Liver (tissue), 9 donors: ENCODE results near the gene DENND11. TPM values are rescaled to one million over a fixed set of nuclear protein-coding genes. Genes with fewer than 3 reads are reported as not detected.

Experiments used
- DNase-seq: peaks from one replicate; pipeline ENCODE4 v3.0.0-alpha.2; 2017; ENCODE audit warnings: low spot score
- H3K27ac ChIP-seq, 2 donors: one replicate each; pipeline ENCODE4 v1.7.0; 2013; ENCODE audit warnings: inconsistent platforms in 2 of 2, low read length in 2 of 2, control low read depth in 1 of 2, low read depth in 1 of 2, mild to moderate bottlenecking in 1 of 2
- H3K27me3 ChIP-seq, 4 donors: one replicate each; pipeline versions ENCODE4 v1.6.1 to v1.7.0; 2013; ENCODE audit warnings: low read length in 3 of 4, inconsistent platforms in 1 of 4, mild to moderate bottlenecking in 1 of 4, moderate library complexity in 1 of 4; ENCODE audit not compliant: control insufficient read depth in 4 of 4, insufficient read depth in 4 of 4
- H3K36me3 ChIP-seq, 4 donors: one replicate each; pipeline versions ENCODE4 v1.6.1 to v1.7.0; 2013; ENCODE audit warnings: low read length in 3 of 4, mild to moderate bottlenecking in 3 of 4, low read depth in 1 of 4, moderate library complexity in 1 of 4; ENCODE audit not compliant: control insufficient read depth in 4 of 4, insufficient read depth in 3 of 4
- H3K4me1 ChIP-seq, 4 donors: one replicate each; pipeline versions ENCODE4 v1.6.1 to v1.7.0; 2013; ENCODE audit warnings: low read length in 3 of 4, mild to moderate bottlenecking in 3 of 4, moderate library complexity in 1 of 4; ENCODE audit not compliant: control insufficient read depth in 4 of 4, insufficient read depth in 4 of 4
- H3K4me3 ChIP-seq, 3 donors: one replicate each; pipeline versions ENCODE4 v1.6.1 to v1.7.0; 2013; ENCODE audit warnings: low read length in 3 of 3, control low read depth in 1 of 3, low read depth in 1 of 3, mild to moderate bottlenecking in 1 of 3
- H3K9ac ChIP-seq, 2 donors: one replicate each; pipeline ENCODE4 v1.7.0; 2013; ENCODE audit warnings: low read length in 2 of 2, mild to moderate bottlenecking in 2 of 2, moderate library complexity in 2 of 2, control low read depth in 1 of 2, low read depth in 1 of 2
- H3K9me3 ChIP-seq, 4 donors: one replicate each; pipeline versions ENCODE4 v1.6.1 to v1.7.0; 2013; ENCODE audit warnings: low read length in 3 of 4; ENCODE audit not compliant: control insufficient read depth in 4 of 4
- EGR1 ChIP-seq, 2 donors: IDR thresholded peaks; 2 replicates each; pipeline ENCODE4 v1.6.1; 2016 to 2018; ENCODE audit warnings: antibody characterized with exemption in 2 of 2, low read depth in 2 of 2
- FOXA1 ChIP-seq: IDR thresholded peaks from 2 replicates; pipeline ENCODE4 v1.6.1; 2016; ENCODE audit warnings: antibody characterized with exemption
- GABPA ChIP-seq, 2 donors: IDR thresholded peaks in 1 of 2; conservative IDR thresholded peaks in 1 of 2; 2 replicates each; pipeline ENCODE4 v1.6.1; 2016; ENCODE audit warnings: antibody characterized with exemption in 2 of 2, mild to moderate bottlenecking in 1 of 2, moderate library complexity in 1 of 2
- HNF4G ChIP-seq: IDR thresholded peaks from 2 replicates; pipeline ENCODE4 v1.6.1; 2016; ENCODE audit warnings: antibody characterized with exemption
- JUND ChIP-seq, 2 donors: IDR thresholded peaks; 2 replicates each; pipeline ENCODE4 v1.6.1; 2016; ENCODE audit warnings: antibody characterized with exemption in 2 of 2
- NR2F2 ChIP-seq: IDR thresholded peaks from 2 replicates; pipeline ENCODE4 v1.6.1; 2016; ENCODE audit warnings: antibody characterized with exemption
- RAD21 ChIP-seq, 2 donors: IDR thresholded peaks; 2 replicates each; pipeline ENCODE4 v1.6.1; 2016; ENCODE audit warnings: antibody characterized with exemption in 2 of 2, mild to moderate bottlenecking in 2 of 2
- RXRA ChIP-seq, 2 donors: IDR thresholded peaks; 2 replicates each; pipeline ENCODE4 v1.6.1; 2017 to 2018; ENCODE audit warnings: antibody characterized with exemption in 2 of 2, mild to moderate bottlenecking in 1 of 2
- SP1 ChIP-seq: IDR thresholded peaks from 2 replicates; pipeline ENCODE4 v1.6.1; 2018; ENCODE audit warnings: antibody characterized with exemption, mild to moderate bottlenecking
- TAF1 ChIP-seq: conservative IDR thresholded peaks from 2 replicates; pipeline ENCODE4 v1.6.1; 2016; ENCODE audit warnings: antibody characterized with exemption, mild to moderate bottlenecking
- YY1 ChIP-seq: IDR thresholded peaks from 2 replicates; pipeline ENCODE4 v1.6.1; 2016; ENCODE audit warnings: antibody characterized with exemption, mild to moderate bottlenecking
- WGBS: extraction: QIAGEN DNeasy Blood & Tissue Kit; methylation state at CpG from one replicate; pipeline ENCODE4 v1.1.7; 2013; 5-methylcytosine and 5-hydroxymethylcytosine counted together
- polyA plus RNA-seq, 2 donors: library from polyadenylated mRNA; stranded (reverse) in 1 of 2; unstranded in 1 of 2; fragments of 200-250 nt in 1 of 2; fragments of >200 nt in 1 of 2; fragmentation: Nextera tagmentation in 1 of 2; extraction: Ambion mirVana in 1 of 2; gene quantifications; one replicate each; pipeline versions ENCODE4 v1.2.1 to v1.2.3, GENCODE V29; 2013 to 2015
- total RNA-seq, 2 donors: library from RNA; depleted of rRNA; stranded (reverse); fragments of >200 nt; gene quantifications; one replicate each; pipeline ENCODE4 v1.2.3, GENCODE V29; 2014
- TF ChIP-seq, protein P1 (sequence below): fragments of 150-350 bp; IDR thresholded peaks from 2 replicates; pipeline ENCODE4 v1.5.1; 2017; ENCODE audit warnings: improper control_type of control experiment, low read depth, low read length; ENCODE audit not compliant: missing input control
- TF ChIP-seq, protein P2 (sequence below): IDR thresholded peaks from 2 replicates; pipeline ENCODE4 v1.6.1; 2016; ENCODE audit warnings: antibody characterized with exemption, mild to moderate bottlenecking
- TF ChIP-seq, protein P3 (sequence below): IDR thresholded peaks from 2 replicates; pipeline ENCODE4 v1.6.1; 2016; ENCODE audit warnings: antibody characterized with exemption
- TF ChIP-seq, protein P4 (sequence below): IDR thresholded peaks from 2 replicates; pipeline ENCODE4 v1.6.1; 2016; ENCODE audit warnings: antibody characterized with exemption
- donor health status: healthy.
- donor health status: healthy.
- donor health status: healthy.
- donor health status: healthy.
- donor health status: healthy.

DENND11 gene
- total and polyA plus RNA-seq, 4 donors: 8.4 to 48.4 (median 12.8) TPM

DNA sequence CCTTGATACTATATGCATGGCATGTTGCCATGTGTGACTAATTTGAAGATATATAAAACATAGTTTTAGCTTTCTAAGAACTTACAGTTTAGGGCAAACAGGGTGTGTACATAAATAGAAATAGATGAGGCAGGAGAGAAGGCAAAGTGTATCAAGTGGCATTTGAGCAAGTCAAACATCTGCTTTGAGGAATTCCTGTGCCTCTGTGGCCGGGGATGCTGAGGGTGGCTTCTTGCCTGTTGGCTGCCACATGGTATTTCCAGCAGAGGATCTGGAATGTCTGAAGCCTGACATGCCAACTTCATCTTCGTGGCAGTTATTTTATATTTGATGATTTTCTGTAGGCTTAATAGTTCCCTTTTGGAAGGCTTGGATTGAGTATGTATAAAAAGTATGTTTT lies 42.2 kb upstream of the DENND11 start (continued):
- TF ChIP-seq, protein P1, sequence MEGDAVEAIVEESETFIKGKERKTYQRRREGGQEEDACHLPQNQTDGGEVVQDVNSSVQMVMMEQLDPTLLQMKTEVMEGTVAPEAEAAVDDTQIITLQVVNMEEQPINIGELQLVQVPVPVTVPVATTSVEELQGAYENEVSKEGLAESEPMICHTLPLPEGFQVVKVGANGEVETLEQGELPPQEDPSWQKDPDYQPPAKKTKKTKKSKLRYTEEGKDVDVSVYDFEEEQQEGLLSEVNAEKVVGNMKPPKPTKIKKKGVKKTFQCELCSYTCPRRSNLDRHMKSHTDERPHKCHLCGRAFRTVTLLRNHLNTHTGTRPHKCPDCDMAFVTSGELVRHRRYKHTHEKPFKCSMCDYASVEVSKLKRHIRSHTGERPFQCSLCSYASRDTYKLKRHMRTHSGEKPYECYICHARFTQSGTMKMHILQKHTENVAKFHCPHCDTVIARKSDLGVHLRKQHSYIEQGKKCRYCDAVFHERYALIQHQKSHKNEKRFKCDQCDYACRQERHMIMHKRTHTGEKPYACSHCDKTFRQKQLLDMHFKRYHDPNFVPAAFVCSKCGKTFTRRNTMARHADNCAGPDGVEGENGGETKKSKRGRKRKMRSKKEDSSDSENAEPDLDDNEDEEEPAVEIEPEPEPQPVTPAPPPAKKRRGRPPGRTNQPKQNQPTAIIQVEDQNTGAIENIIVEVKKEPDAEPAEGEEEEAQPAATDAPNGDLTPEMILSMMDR: no peak
- TF ChIP-seq SP1 (no peak), TAF1 (no peak), RXRA (IDR thresholded peaks at IDR 0.05) (no peak), RAD21 (IDR thresholded peaks at IDR 0.05) (no peak), NR2F2 (no peak)

DNA sequence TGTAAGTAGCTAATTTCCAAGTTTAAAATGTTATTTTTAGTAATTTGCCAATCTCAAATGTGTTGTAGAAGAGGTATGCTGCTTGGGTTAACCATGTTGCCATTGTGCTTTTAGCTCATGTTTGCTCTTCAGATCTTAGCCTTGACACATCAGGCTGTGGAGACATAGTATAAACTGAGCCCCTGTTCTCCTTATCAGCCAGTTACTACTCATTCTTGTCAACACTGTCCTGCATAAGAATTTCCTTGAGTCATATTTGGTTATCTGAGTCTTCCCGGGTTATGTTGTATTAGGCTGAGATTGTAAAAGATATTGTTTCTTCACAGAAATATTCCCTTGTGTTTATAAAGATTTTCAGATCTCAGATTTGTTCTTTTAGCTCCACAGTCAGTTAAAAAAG lies 40.3 kb upstream of the DENND11 start:
- TF ChIP-seq EGR1 (IDR thresholded peaks at IDR 0.05; ENCODE audit: low read depth in 2 of 2): no peak
- TF ChIP-seq, protein P1: no peak
- TF ChIP-seq JUND (IDR thresholded peaks at IDR 0.05): no peak
- no peak for TF ChIP-seq RAD21 (IDR thresholded peaks at IDR 0.05)
- TF ChIP-seq, protein P2, sequence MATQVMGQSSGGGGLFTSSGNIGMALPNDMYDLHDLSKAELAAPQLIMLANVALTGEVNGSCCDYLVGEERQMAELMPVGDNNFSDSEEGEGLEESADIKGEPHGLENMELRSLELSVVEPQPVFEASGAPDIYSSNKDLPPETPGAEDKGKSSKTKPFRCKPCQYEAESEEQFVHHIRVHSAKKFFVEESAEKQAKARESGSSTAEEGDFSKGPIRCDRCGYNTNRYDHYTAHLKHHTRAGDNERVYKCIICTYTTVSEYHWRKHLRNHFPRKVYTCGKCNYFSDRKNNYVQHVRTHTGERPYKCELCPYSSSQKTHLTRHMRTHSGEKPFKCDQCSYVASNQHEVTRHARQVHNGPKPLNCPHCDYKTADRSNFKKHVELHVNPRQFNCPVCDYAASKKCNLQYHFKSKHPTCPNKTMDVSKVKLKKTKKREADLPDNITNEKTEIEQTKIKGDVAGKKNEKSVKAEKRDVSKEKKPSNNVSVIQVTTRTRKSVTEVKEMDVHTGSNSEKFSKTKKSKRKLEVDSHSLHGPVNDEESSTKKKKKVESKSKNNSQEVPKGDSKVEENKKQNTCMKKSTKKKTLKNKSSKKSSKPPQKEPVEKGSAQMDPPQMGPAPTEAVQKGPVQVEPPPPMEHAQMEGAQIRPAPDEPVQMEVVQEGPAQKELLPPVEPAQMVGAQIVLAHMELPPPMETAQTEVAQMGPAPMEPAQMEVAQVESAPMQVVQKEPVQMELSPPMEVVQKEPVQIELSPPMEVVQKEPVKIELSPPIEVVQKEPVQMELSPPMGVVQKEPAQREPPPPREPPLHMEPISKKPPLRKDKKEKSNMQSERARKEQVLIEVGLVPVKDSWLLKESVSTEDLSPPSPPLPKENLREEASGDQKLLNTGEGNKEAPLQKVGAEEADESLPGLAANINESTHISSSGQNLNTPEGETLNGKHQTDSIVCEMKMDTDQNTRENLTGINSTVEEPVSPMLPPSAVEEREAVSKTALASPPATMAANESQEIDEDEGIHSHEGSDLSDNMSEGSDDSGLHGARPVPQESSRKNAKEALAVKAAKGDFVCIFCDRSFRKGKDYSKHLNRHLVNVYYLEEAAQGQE: no peak
- TF ChIP-seq, protein P3, sequence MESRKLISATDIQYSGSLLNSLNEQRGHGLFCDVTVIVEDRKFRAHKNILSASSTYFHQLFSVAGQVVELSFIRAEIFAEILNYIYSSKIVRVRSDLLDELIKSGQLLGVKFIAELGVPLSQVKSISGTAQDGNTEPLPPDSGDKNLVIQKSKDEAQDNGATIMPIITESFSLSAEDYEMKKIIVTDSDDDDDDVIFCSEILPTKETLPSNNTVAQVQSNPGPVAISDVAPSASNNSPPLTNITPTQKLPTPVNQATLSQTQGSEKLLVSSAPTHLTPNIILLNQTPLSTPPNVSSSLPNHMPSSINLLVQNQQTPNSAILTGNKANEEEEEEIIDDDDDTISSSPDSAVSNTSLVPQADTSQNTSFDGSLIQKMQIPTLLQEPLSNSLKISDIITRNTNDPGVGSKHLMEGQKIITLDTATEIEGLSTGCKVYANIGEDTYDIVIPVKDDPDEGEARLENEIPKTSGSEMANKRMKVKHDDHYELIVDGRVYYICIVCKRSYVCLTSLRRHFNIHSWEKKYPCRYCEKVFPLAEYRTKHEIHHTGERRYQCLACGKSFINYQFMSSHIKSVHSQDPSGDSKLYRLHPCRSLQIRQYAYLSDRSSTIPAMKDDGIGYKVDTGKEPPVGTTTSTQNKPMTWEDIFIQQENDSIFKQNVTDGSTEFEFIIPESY: no peak
- no peak for TF ChIP-seq FOXA1
- no peak for TF ChIP-seq SP1
- no peak for TF ChIP-seq YY1
- TF ChIP-seq, protein P4, sequence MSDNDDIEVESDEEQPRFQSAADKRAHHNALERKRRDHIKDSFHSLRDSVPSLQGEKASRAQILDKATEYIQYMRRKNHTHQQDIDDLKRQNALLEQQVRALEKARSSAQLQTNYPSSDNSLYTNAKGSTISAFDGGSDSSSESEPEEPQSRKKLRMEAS: no peak
- TF ChIP-seq GABPA (IDR thresholded peaks at IDR 0.05 in 1 of 2, conservative IDR thresholded peaks at IDR 0.05 in 1 of 2): no peak
- TF ChIP-seq RXRA (IDR thresholded peaks at IDR 0.05): no peak
- TF ChIP-seq HNF4G: no peak
- H3K4me1 ChIP-seq: peaks cover 6 to 12% (median 11%) of the 10 kb centered on the region in 4 donors
- 88% methylated on average over 1 of the region's 1 CpG for WGBS
- no peak for DNase-seq
- H3K36me3 ChIP-seq: peaks cover 18 to 52% (median 42%) of the 10 kb centered on the region in 4 donors
- H3K9me3 ChIP-seq: no peaks in the 10 kb centered on the region
- H3K4me3 ChIP-seq: no peak overlapping the region
- no peak overlapping the region for H3K9ac ChIP-seq
- H3K27ac ChIP-seq: no peak overlapping the region
- H3K27me3 ChIP-seq: no peaks in the 10 kb centered on the region
